ENCODE results near the gene EXT2.

The EXT2 gene

GRCh38 chr11:44146931-44147330 lies 51.5 kb downstream of the EXT2 start:
- TF ChIP-seq EZH2phosphoT487 (IDR thresholded peaks at IDR 0.05; ENCODE audit: borderline replicate concordance) (no peak), CTCF (conservative IDR thresholded peaks at IDR 0.05; ENCODE audit: low read length) (no peak)
- Histone ChIP-seq H3K9me3 (ENCODE audit: insufficient read depth, low read depth, low read length) (no peaks in the 10 kb centered on the region), H3F3A (ENCODE audit: low read depth) (no peaks in the 10 kb centered on the region), H3K27me3 (ENCODE audit: insufficient read depth, low read length, poor library complexity, severe bottlenecking) (no peaks in the 10 kb centered on the region), H3K9me2 (replicated peaks; ENCODE audit: low read depth, low read length) (no peaks in the 10 kb centered on the region), H4K20me1 (ENCODE audit: insufficient read depth, low read length, poor library complexity, severe bottlenecking) (no peaks in the 10 kb centered on the region), H3K4me3 (ENCODE audit: low read length, poor library complexity, severe bottlenecking) (no peak overlapping the region), H3K4me1 (ENCODE audit: insufficient read depth, low read length, poor library complexity, severe bottlenecking) (no peaks in the 10 kb centered on the region), H3K9ac (ENCODE audit: low read depth, low read length, poor library complexity, severe bottlenecking) (no peak overlapping the region), H3K79me2 (ENCODE audit: insufficient read depth, low read length) (no peaks in the 10 kb centered on the region), H2AFZ (ENCODE audit: low read length) (no peak overlapping the region), H3K4me2 (ENCODE audit: low read depth, low read length, poor library complexity, severe bottlenecking) (no peak overlapping the region), H3K36me3 (ENCODE audit: insufficient read depth, low read length) (peaks cover 65% of the 10 kb centered on the region)

- Histone ChIP-seq H3K4me2 (ENCODE audit: low read depth, low read length, poor library complexity, severe bottlenecking) (no peak overlapping the region), H2AFZ (ENCODE audit: low read length) (no peak overlapping the region), H3F3A (ENCODE audit: low read depth) (no peaks in the 10 kb centered on the region), H3K27me3 (ENCODE audit: insufficient read depth, low read length, poor library complexity, severe bottlenecking) (no peaks in the 10 kb centered on the region), H4K20me1 (ENCODE audit: insufficient read depth, low read length, poor library complexity, severe bottlenecking) (no peaks in the 10 kb centered on the region), H3K4me1 (ENCODE audit: insufficient read depth, low read length, poor library complexity, severe bottlenecking) (no peaks in the 10 kb centered on the region), H3K36me3 (ENCODE audit: insufficient read depth, low read length) (peaks cover 70% of the 10 kb centered on the region), H3K9me2 (replicated peaks; ENCODE audit: low read depth, low read length) (no peaks in the 10 kb centered on the region), H3K9ac (ENCODE audit: low read depth, low read length, poor library complexity, severe bottlenecking) (no peak overlapping the region), H3K9me3 (ENCODE audit: insufficient read depth, low read depth, low read length) (0 out of 2 replicates have a peak, but pooled peaks cover 2% of the 10 kb centered on the region), H3K4me3 (ENCODE audit: low read length, poor library complexity, severe bottlenecking) (no peak overlapping the region), H3K79me2 (ENCODE audit: insufficient read depth, low read length) (no peaks in the 10 kb centered on the region)
- TF ChIP-seq CTCF (conservative IDR thresholded peaks at IDR 0.05; ENCODE audit: low read length) (no peak), EZH2phosphoT487 (IDR thresholded peaks at IDR 0.05; ENCODE audit: borderline replicate concordance) (no peak)
These were observed 52.3 kb downstream of the EXT2 start for GRCh38 chr11:44147751-44148150.

GRCh38 chr11:44149651-44150050 lies 54.2 kb downstream of the EXT2 start:
- Histone ChIP-seq H4K20me1 (ENCODE audit: insufficient read depth, low read length, poor library complexity, severe bottlenecking) (no peaks in the 10 kb centered on the region), H2AFZ (ENCODE audit: low read length) (no peak overlapping the region), H3K9ac (ENCODE audit: low read depth, low read length, poor library complexity, severe bottlenecking) (no peak overlapping the region), H3K36me3 (ENCODE audit: insufficient read depth, low read length) (peaks cover 57% of the 10 kb centered on the region), H3K4me1 (ENCODE audit: insufficient read depth, low read length, poor library complexity, severe bottlenecking) (no peaks in the 10 kb centered on the region), H3K9me2 (replicated peaks; ENCODE audit: low read depth, low read length) (no peaks in the 10 kb centered on the region), H3K27me3 (ENCODE audit: insufficient read depth, low read length, poor library complexity, severe bottlenecking) (no peaks in the 10 kb centered on the region), H3K9me3 (ENCODE audit: insufficient read depth, low read depth, low read length) (0 out of 2 replicates have a peak, but pooled peaks cover 3% of the 10 kb centered on the region), H3K4me2 (ENCODE audit: low read depth, low read length, poor library complexity, severe bottlenecking) (no peak overlapping the region), H3F3A (ENCODE audit: low read depth) (no peaks in the 10 kb centered on the region), H3K4me3 (ENCODE audit: low read length, poor library complexity, severe bottlenecking) (no peak overlapping the region), H3K79me2 (ENCODE audit: insufficient read depth, low read length) (no peaks in the 10 kb centered on the region)
- TF ChIP-seq CTCF (conservative IDR thresholded peaks at IDR 0.05; ENCODE audit: low read length) (no peak), EZH2phosphoT487 (IDR thresholded peaks at IDR 0.05; ENCODE audit: borderline replicate concordance) (no peak)

Data from Loucy (cell line).